Astrocyte (in vitro differentiated cells and primary cell): Measurements from ENCODE around the gene TNFRSF8. TPM values are rescaled to one million over a fixed set of nuclear protein-coding genes. Genes with fewer than 3 reads are reported as not detected.

Experiments
- DNase-seq: peaks from one replicate; pipeline ENCODE4 v3.0.0-alpha.2; 2010; ENCODE audit warnings: low read depth
- FAIRE-seq: peaks from 2 replicates; lab custom pipeline; 2011; peaks lifted over from hg19 to GRCh38; lab: Jason Lieb, UNC
- H2AFZ ChIP-seq: 2 replicates; pipeline ENCODE4 v1.6.0; 2012; ENCODE audit warnings: low read depth, low read length, inconsistent platforms
- H3K27ac ChIP-seq: 2 replicates; pipeline ENCODE4 v1.5.1; 2011; ENCODE audit warnings: low read depth, low read length, inconsistent platforms
- H3K27me3 ChIP-seq: 2 replicates; pipeline ENCODE4 v1.6.0; 2011; ENCODE audit warnings: low read length, inconsistent platforms; ENCODE audit not compliant: insufficient read depth
- H3K36me3 ChIP-seq: 2 replicates; pipeline ENCODE4 v1.5.1; 2011; ENCODE audit warnings: low read length, inconsistent platforms; ENCODE audit not compliant: insufficient read depth
- H3K4me1 ChIP-seq: 2 replicates; pipeline ENCODE4 v1.5.1; 2011; ENCODE audit warnings: low read length, inconsistent platforms; ENCODE audit not compliant: insufficient read depth
- H3K4me2 ChIP-seq: 2 replicates; pipeline ENCODE4 v1.6.0; 2012; ENCODE audit warnings: low read length, inconsistent platforms
- H3K4me3 ChIP-seq: 2 replicates; pipeline ENCODE4 v1.5.1; 2011; ENCODE audit warnings: low read depth, mild to moderate bottlenecking, low read length, inconsistent platforms; ENCODE audit not compliant: insufficient read depth
- H3K79me2 ChIP-seq: 2 replicates; pipeline ENCODE4 v1.6.0; 2012; ENCODE audit warnings: mild to moderate bottlenecking, low read length, inconsistent platforms; ENCODE audit not compliant: insufficient read depth
- H3K9ac ChIP-seq: 2 replicates; pipeline ENCODE4 v1.6.0; 2012; ENCODE audit warnings: mild to moderate bottlenecking, low read length, inconsistent platforms
- H3K9me3 ChIP-seq: 2 replicates; pipeline ENCODE4 v1.5.1; 2012; ENCODE audit warnings: low read depth, mild to moderate bottlenecking, low read length, inconsistent platforms; ENCODE audit not compliant: insufficient read depth
- H4K20me1 ChIP-seq: 2 replicates; pipeline ENCODE4 v1.6.0; 2012; ENCODE audit warnings: low read length, inconsistent platforms; ENCODE audit not compliant: insufficient read depth
- H3K27ac Mint-ChIP-seq: one replicate; pipeline ENCODE4 v1.8.0; 2021; ENCODE audit warnings: mild to moderate bottlenecking, mixed read lengths; ENCODE audit not compliant: unreplicated experiment
- H3K27me3 Mint-ChIP-seq: one replicate; pipeline ENCODE4 v1.8.0; 2021; ENCODE audit warnings: low read depth, mixed read lengths; ENCODE audit not compliant: unreplicated experiment
- H3K36me3 Mint-ChIP-seq: one replicate; pipeline ENCODE4 v1.8.0; 2021; ENCODE audit warnings: low read depth, mixed read lengths; ENCODE audit not compliant: unreplicated experiment
- H3K4me1 Mint-ChIP-seq: one replicate; pipeline ENCODE4 v1.8.0; 2021; ENCODE audit warnings: low read depth, mixed read lengths; ENCODE audit not compliant: unreplicated experiment
- H3K4me3 Mint-ChIP-seq: one replicate; pipeline ENCODE4 v1.8.0; 2021; ENCODE audit warnings: mild to moderate bottlenecking, moderate library complexity, mixed read lengths; ENCODE audit not compliant: unreplicated experiment
- H3K9me3 Mint-ChIP-seq: one replicate; pipeline ENCODE4 v1.8.0; 2021; ENCODE audit warnings: mild to moderate bottlenecking, mixed read lengths; ENCODE audit not compliant: unreplicated experiment
- CTCF ChIP-seq: IDR thresholded peaks from 2 replicates; pipeline ENCODE4 v1.5.1; 2011; ENCODE audit warnings: low read depth, mild to moderate bottlenecking, inconsistent platforms, low read length, moderate library complexity; ENCODE audit not compliant: insufficient read depth
- EZH2 ChIP-seq: IDR thresholded peaks from 2 replicates; pipeline ENCODE4 v1.6.1; 2012; ENCODE audit warnings: mild to moderate bottlenecking, low read length, inconsistent platforms; ENCODE audit not compliant: insufficient read depth
- total RNA-seq: library from RNA; stranded (reverse); gene quantifications from 2 replicates; pipeline ENCODE4 v1.2.1, GENCODE V29; 2021

TNFRSF8 gene
- total RNA-seq, 1 donor from 2014 or later = 0.16 TPM

DNA sequence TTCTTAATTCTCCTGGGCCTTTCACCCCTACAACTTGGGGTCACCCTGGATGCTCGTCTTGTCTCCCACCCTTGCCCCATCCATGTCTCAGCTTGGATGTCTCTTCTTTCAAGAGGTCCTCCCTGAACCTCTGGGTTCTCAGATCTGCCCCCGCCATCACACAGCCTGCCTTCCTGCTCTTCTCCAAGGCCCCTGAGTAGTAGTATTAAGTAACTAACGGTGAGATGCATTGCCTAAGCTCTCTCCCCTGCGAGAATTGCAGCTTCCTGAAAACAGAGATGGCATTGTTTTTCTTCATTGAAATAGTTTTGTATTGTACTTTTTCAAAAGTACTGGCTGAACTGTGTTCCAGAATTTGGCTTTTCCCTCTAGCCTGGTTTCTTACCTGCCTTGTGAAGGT lies 27.8 kb upstream of the TNFRSF8 start:
- H3K36me3 ChIP-seq = peaks cover under 1% of the 10 kb centered on the region
- H3K27ac Mint-ChIP-seq = no peak overlapping the region
- peaks cover 1% of the 10 kb centered on the region for H3K27me3 Mint-ChIP-seq
- H2AFZ ChIP-seq = no peak overlapping the region
- H3K4me3 Mint-ChIP-seq = no peak overlapping the region
- no peaks in the 10 kb centered on the region for H3K79me2 ChIP-seq
- DNase-seq = no peak
- H3K27ac ChIP-seq = no peak overlapping the region
- peaks cover 12% of the 10 kb centered on the region for H4K20me1 ChIP-seq
- H3K9me3 Mint-ChIP-seq = no peaks in the 10 kb centered on the region
- no peak overlapping the region for H3K4me2 ChIP-seq
- H3K27me3 ChIP-seq = no peaks in the 10 kb centered on the region
- peaks cover 4% of the 10 kb centered on the region for H3K36me3 Mint-ChIP-seq
- H3K4me1 Mint-ChIP-seq = peaks cover 5% of the 10 kb centered on the region
- no peak overlapping the region for H3K4me3 ChIP-seq
- H3K9me3 ChIP-seq = no peaks in the 10 kb centered on the region
- FAIRE-seq = no peak
- peaks cover 7% of the 10 kb centered on the region for H3K4me1 ChIP-seq
- TF ChIP-seq CTCF (no peak), EZH2 (no peak)
- no peak overlapping the region for H3K9ac ChIP-seq

- no peak overlapping the region for H2AFZ ChIP-seq
- H3K79me2 ChIP-seq = no peaks in the 10 kb centered on the region
- no peaks in the 10 kb centered on the region for H3K36me3 Mint-ChIP-seq
- H3K4me2 ChIP-seq = no peak overlapping the region
- H3K27me3 ChIP-seq = peaks cover 3% of the 10 kb centered on the region
- no peak overlapping the region for H3K4me3 ChIP-seq
- TF ChIP-seq CTCF = no peak
- TF ChIP-seq EZH2 = no peak
- no peak overlapping the region for H3K27ac Mint-ChIP-seq
- H3K4me3 Mint-ChIP-seq = no peak overlapping the region
- no peaks in the 10 kb centered on the region for H4K20me1 ChIP-seq
- peaks cover 8% of the 10 kb centered on the region for H3K4me1 Mint-ChIP-seq
- DNase-seq (no peak), FAIRE-seq (no peak)
- H3K36me3 ChIP-seq = no peaks in the 10 kb centered on the region
- H3K27ac ChIP-seq = no peak overlapping the region
- H3K9me3 ChIP-seq = no peaks in the 10 kb centered on the region
- H3K4me1 ChIP-seq = peaks cover 14% of the 10 kb centered on the region
- H3K9ac ChIP-seq = no peak overlapping the region
- no peaks in the 10 kb centered on the region for H3K9me3 Mint-ChIP-seq
- peaks cover 1% of the 10 kb centered on the region for H3K27me3 Mint-ChIP-seq
Measured at GRCh38 chr1:12037486-12038355, 25.4 kb upstream of the TNFRSF8 start.
